ENCODE data around the gene MAGI2. TPM values are rescaled to one million over a fixed set of nuclear protein-coding genes. Genes with fewer than 3 reads are reported as not detected.
A peak's percentile ranks its signal among the peaks of the same experiment; 100 is the strongest.

The MAGI2 gene
- total and polyA plus RNA-seq, 2 experiments from 2014 or later = 10.4 to 26.4 TPM

DNA sequence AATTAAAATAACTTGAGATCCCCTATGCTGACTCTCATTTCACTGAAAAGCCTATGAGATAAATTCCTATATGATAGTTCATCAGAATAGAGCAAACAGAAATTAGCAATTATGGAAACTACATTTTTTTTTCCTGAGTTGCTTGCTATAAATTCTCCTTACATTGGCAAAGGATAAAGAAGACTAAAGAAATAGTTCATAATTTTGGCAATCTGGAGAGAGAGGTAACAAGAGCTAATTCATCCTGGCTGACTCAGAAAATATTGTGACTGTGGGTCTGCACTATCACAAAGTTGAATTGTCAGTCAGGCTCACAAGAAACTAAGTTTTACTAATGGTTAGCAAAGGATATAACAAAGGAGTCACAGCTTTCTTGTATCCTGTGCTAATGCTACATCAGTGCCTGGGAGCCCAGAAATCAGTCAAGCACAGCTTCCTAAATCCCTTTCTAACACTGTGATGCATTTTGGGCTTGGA is 483.0 kb downstream of the MAGI2 start (continued):
- TF ChIP-seq, protein P1, sequence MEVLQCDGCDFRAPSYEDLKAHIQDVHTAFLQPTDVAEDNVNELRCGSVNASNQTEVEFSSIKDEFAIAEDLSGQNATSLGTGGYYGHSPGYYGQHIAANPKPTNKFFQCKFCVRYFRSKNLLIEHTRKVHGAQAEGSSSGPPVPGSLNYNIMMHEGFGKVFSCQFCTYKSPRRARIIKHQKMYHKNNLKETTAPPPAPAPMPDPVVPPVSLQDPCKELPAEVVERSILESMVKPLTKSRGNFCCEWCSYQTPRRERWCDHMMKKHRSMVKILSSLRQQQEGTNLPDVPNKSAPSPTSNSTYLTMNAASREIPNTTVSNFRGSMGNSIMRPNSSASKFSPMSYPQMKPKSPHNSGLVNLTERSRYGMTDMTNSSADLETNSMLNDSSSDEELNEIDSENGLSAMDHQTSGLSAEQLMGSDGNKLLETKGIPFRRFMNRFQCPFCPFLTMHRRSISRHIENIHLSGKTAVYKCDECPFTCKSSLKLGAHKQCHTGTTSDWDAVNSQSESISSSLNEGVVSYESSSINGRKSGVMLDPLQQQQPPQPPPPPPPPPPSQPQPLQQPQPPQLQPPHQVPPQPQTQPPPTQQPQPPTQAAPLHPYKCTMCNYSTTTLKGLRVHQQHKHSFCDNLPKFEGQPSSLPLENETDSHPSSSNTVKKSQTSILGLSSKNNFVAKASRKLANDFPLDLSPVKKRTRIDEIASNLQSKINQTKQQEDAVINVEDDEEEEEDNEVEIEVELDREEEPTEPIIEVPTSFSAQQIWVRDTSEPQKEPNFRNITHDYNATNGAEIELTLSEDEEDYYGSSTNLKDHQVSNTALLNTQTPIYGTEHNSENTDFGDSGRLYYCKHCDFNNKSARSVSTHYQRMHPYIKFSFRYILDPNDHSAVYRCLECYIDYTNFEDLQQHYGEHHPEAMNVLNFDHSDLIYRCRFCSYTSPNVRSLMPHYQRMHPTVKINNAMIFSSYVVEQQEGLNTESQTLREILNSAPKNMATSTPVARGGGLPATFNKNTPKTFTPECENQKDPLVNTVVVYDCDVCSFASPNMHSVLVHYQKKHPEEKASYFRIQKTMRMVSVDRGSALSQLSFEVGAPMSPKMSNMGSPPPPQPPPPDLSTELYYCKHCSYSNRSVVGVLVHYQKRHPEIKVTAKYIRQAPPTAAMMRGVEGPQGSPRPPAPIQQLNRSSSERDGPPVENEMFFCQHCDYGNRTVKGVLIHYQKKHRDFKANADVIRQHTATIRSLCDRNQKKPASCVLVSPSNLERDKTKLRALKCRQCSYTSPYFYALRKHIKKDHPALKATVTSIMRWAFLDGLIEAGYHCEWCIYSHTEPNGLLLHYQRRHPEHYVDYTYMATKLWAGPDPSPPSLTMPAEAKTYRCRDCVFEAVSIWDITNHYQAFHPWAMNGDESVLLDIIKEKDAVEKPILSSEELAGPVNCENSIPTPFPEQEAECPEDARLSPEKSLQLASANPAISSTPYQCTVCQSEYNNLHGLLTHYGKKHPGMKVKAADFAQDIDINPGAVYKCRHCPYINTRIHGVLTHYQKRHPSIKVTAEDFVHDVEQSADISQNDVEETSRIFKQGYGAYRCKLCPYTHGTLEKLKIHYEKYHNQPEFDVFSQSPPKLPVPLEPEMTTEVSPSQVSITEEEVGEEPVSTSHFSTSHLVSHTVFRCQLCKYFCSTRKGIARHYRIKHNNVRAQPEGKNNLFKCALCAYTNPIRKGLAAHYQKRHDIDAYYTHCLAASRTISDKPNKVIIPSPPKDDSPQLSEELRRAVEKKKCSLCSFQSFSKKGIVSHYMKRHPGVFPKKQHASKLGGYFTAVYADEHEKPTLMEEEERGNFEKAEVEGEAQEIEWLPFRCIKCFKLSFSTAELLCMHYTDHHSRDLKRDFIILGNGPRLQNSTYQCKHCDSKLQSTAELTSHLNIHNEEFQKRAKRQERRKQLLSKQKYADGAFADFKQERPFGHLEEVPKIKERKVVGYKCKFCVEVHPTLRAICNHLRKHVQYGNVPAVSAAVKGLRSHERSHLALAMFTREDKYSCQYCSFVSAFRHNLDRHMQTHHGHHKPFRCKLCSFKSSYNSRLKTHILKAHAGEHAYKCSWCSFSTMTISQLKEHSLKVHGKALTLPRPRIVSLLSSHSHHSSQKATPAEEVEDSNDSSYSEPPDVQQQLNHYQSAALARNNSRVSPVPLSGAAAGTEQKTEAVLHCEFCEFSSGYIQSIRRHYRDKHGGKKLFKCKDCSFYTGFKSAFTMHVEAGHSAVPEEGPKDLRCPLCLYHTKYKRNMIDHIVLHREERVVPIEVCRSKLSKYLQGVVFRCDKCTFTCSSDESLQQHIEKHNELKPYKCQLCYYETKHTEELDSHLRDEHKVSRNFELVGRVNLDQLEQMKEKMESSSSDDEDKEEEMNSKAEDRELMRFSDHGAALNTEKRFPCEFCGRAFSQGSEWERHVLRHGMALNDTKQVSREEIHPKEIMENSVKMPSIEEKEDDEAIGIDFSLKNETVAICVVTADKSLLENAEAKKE (CRISPR knock-in tag; IDR thresholded peaks at IDR 0.05) = no peak
- TF ChIP-seq EZH2phosphoT487 (IDR thresholded peaks at IDR 0.05; ENCODE audit: unreplicated experiment) (no peak), EZH2 (IDR thresholded peaks at IDR 0.05; ENCODE audit: low read depth, unreplicated experiment) (no peak)
- TF ChIP-seq, protein P2, sequence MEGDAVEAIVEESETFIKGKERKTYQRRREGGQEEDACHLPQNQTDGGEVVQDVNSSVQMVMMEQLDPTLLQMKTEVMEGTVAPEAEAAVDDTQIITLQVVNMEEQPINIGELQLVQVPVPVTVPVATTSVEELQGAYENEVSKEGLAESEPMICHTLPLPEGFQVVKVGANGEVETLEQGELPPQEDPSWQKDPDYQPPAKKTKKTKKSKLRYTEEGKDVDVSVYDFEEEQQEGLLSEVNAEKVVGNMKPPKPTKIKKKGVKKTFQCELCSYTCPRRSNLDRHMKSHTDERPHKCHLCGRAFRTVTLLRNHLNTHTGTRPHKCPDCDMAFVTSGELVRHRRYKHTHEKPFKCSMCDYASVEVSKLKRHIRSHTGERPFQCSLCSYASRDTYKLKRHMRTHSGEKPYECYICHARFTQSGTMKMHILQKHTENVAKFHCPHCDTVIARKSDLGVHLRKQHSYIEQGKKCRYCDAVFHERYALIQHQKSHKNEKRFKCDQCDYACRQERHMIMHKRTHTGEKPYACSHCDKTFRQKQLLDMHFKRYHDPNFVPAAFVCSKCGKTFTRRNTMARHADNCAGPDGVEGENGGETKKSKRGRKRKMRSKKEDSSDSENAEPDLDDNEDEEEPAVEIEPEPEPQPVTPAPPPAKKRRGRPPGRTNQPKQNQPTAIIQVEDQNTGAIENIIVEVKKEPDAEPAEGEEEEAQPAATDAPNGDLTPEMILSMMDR (conservative IDR thresholded peaks at IDR 0.05; ENCODE audit: low read depth in 2 of 2) = no peak

DNA sequence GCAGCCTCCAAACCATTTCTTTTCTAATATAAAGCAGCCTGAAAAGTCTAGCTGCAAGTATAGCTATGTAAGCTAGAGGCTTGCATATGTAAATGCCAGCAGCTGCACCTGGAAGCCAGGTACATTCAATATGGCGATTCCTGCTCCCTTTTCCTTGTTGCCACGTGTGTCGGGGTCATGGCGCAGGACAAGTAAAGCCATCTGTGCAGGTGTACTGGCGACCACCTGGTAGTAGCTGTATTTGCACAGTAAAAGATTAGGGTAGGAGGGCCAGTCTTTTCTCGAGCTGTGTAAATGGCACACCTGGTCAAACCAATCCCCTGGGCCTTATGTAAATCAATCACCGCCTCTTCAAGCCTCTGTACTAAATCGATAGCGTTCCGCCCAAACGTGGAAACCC is 484.5 kb downstream of the MAGI2 start:
- H2AFZ ChIP-seq = peak overlapping the region; percentile 5; the same call in 1 of the 2 replicates
- DNase-seq (ENCODE audit: low spot score) (peak; percentile 51), ATAC-seq (peak; percentile 72)
- no peak overlapping the region for H3K4me3 ChIP-seq
- Mint-ChIP-seq H3K27me3 (ENCODE audit: insufficient read depth, low read depth, poor library complexity) (peaks cover 2% of the 10 kb centered on the region), H3K4me3 (no peak overlapping the region), H3K27ac (peak overlapping the region; percentile 3; the same call in 1 of the 2 replicates), H3K4me1 (peaks cover 40% of the 10 kb centered on the region), H3K9me3 (no peaks in the 10 kb centered on the region), H3K36me3 (ENCODE audit: low read depth) (no peaks in the 10 kb centered on the region)
- no peaks in the 10 kb centered on the region for H3K79me2 ChIP-seq (replicated peaks; ENCODE audit: insufficient read depth)
- no peaks in the 10 kb centered on the region for H3K27me3 ChIP-seq (ENCODE audit: insufficient read depth)
- H3F3A ChIP-seq (replicated peaks; ENCODE audit: low read depth) = no peaks in the 10 kb centered on the region
- no peaks in the 10 kb centered on the region for H4K20me1 ChIP-seq (replicated peaks; ENCODE audit: insufficient read depth)
- H3K9me2 ChIP-seq (ENCODE audit: insufficient read depth) = no peaks in the 10 kb centered on the region
- no peaks in the 10 kb centered on the region for H3K36me3 ChIP-seq (ENCODE audit: insufficient read depth)
- H3K4me2 ChIP-seq = no peak overlapping the region
- H3K4me1 ChIP-seq (ENCODE audit: insufficient read depth) = peaks cover 6% of the 10 kb centered on the region; the same call in 1 of the 2 replicates
- H3K27ac ChIP-seq (ENCODE audit: low read depth) = no peak overlapping the region
- TF ChIP-seq, protein P1 (CRISPR knock-in tag; IDR thresholded peaks at IDR 0.05) = no peak
- no peak for TF ChIP-seq JUNB (IDR thresholded peaks at IDR 0.05; ENCODE audit: unreplicated experiment)
- no peak for TF ChIP-seq ZNF114 (CRISPR knock-in tag; IDR thresholded peaks at IDR 0.05)
